ENCODE results near the gene PRXL2B.

GRCh38 chr1:2612591-2613365, 26.2 kb downstream of the PRXL2B start:
- TF ChIP-seq CTCF (conservative IDR thresholded peaks at IDR 0.05 in 1 of 2, IDR thresholded peaks at IDR 0.05 in 1 of 2; ENCODE audit: low read depth in 1 of 2, low read length in 2 of 2) (no peak), EZH2 (IDR thresholded peaks at IDR 0.05; ENCODE audit: low read length, missing control alignments) (no peak)
